SK-N-SH treated with all-trans-retinoic acid at 6 μM for 48 hours (cell line): ENCODE measurements around the gene PLEKHF1.

Experiments used
- ATAC-seq: fragments of 200-7000 bp; cut with Tn5 transposase; 3 replicates; pipeline ENCODE4 v1.9.1; 2020; ENCODE audit warnings: mild to moderate bottlenecking, moderate library complexity
- ARNTL ChIP-seq: fragments of 450-650 bp; formaldehyde crosslinking; IDR thresholded peaks from 2 replicates; pipeline ENCODE4 v1.5.0; 2020; ENCODE audit warnings: low read depth, mild to moderate bottlenecking, moderate library complexity, borderline replicate concordance
- BACH2 ChIP-seq: fragments of 250-450 bp; sonication (Bioruptor Pico); IDR thresholded peaks from 2 replicates; pipeline ENCODE4 v1.9.0; 2021; ENCODE audit warnings: mild to moderate bottlenecking, borderline replicate concordance
- CSDC2 ChIP-seq: fragments of 250-450 bp; sonication (Bioruptor Pico); IDR thresholded peaks from 2 replicates; pipeline ENCODE4 v1.5.0; 2020; ENCODE audit warnings: mild to moderate bottlenecking, moderate library complexity
- ESRRG ChIP-seq: fragments of 250-450 bp; sonication (Bioruptor Pico); IDR thresholded peaks from 2 replicates; pipeline ENCODE4 v1.6.1; 2021; ENCODE audit warnings: mild to moderate bottlenecking
- ISL1 ChIP-seq: fragments of 250-450 bp; sonication (Bioruptor Pico); IDR thresholded peaks from 2 replicates; pipeline ENCODE4 v2.1.2; 2022; ENCODE audit warnings: mild to moderate bottlenecking, moderate library complexity
- OSR1 ChIP-seq: fragments of 250-450 bp; sonication (Bioruptor Pico); IDR thresholded peaks from 2 replicates; pipeline ENCODE4 v1.8.0; 2022; ENCODE audit warnings: moderate library complexity, mild to moderate bottlenecking, inconsistent platforms
- PPARA ChIP-seq: fragments of 250-450 bp; sonication (Bioruptor Pico); IDR thresholded peaks from 2 replicates; pipeline ENCODE4 v1.5.0; 2020; ENCODE audit warnings: mild to moderate bottlenecking, borderline replicate concordance
- RARB ChIP-seq: fragments of 250-450 bp; sonication (Bioruptor Pico); IDR thresholded peaks from 2 replicates; pipeline ENCODE4 v1.8.0; 2021; ENCODE audit warnings: mild to moderate bottlenecking, moderate library complexity
- SNAI2 ChIP-seq: fragments of 250-450 bp; sonication (Bioruptor Pico); IDR thresholded peaks from 2 replicates; pipeline ENCODE4 v1.5.0; 2020; ENCODE audit warnings: mild to moderate bottlenecking, moderate library complexity
- TCF4 ChIP-seq: fragments of 250-450 bp; sonication (Bioruptor Pico); IDR thresholded peaks from 2 replicates; pipeline ENCODE4 v1.8.0; 2021; ENCODE audit warnings: mild to moderate bottlenecking, moderate library complexity, borderline replicate concordance
- TOX ChIP-seq: fragments of 250-450 bp; sonication (Bioruptor Pico); IDR thresholded peaks from 2 replicates; pipeline ENCODE4 v1.8.0; 2021; ENCODE audit warnings: mild to moderate bottlenecking, moderate library complexity, borderline replicate concordance
- ZC3H10 ChIP-seq: fragments of 250-450 bp; sonication (Bioruptor Pico); IDR thresholded peaks from 2 replicates; pipeline ENCODE4 v1.5.1; 2021; ENCODE audit warnings: mild to moderate bottlenecking, moderate library complexity
- ZFP3 ChIP-seq: fragments of 250-450 bp; sonication (Bioruptor Pico); IDR thresholded peaks from 2 replicates; pipeline ENCODE4 v1.5.0; 2020; ENCODE audit warnings: mild to moderate bottlenecking, moderate library complexity
- ZFP30 ChIP-seq: fragments of 450-650 bp; formaldehyde crosslinking; IDR thresholded peaks from 2 replicates; pipeline ENCODE4 v1.5.0; 2022; ENCODE audit warnings: mild to moderate bottlenecking, moderate library complexity
- ZNF565 ChIP-seq: fragments of 450-650 bp; formaldehyde crosslinking; conservative IDR thresholded peaks from 2 replicates; pipeline ENCODE4 v1.5.0; 2020; ENCODE audit warnings: low read depth, mild to moderate bottlenecking, moderate library complexity
- ZNF70 ChIP-seq: fragments of 450-650 bp; formaldehyde crosslinking; IDR thresholded peaks from 2 replicates; pipeline ENCODE4 v1.5.0; 2020; ENCODE audit warnings: mild to moderate bottlenecking, moderate library complexity
- ZNF8 ChIP-seq: fragments of 450-650 bp; formaldehyde crosslinking; IDR thresholded peaks from 2 replicates; pipeline ENCODE4 v1.5.0; 2020; ENCODE audit warnings: mild to moderate bottlenecking, moderate library complexity
- TF ChIP-seq, protein P1 (sequence below): fragments of 250-450 bp; sonication (Bioruptor Pico); IDR thresholded peaks from 2 replicates; pipeline ENCODE4 v1.8.0; 2021; ENCODE audit warnings: low read depth, mild to moderate bottlenecking, moderate library complexity, borderline replicate concordance
- TF ChIP-seq, protein P2 (sequence below): fragments of 250-450 bp; sonication (Bioruptor Pico); IDR thresholded peaks from 2 replicates; pipeline ENCODE4 v1.5.1; 2021; ENCODE audit warnings: mild to moderate bottlenecking, moderate library complexity
- TF ChIP-seq, protein P3 (sequence below): fragments of 250-450 bp; sonication (Bioruptor Pico); IDR thresholded peaks from 2 replicates; pipeline ENCODE4 v1.8.0; 2020; ENCODE audit warnings: mild to moderate bottlenecking, moderate library complexity, borderline replicate concordance
- TF ChIP-seq, protein P4 (sequence below): fragments of 250-450 bp; sonication (Bioruptor Pico); IDR thresholded peaks from 2 replicates; pipeline ENCODE4 v1.5.0; 2020; ENCODE audit warnings: mild to moderate bottlenecking, moderate library complexity

PLEKHF1 gene

DNA sequence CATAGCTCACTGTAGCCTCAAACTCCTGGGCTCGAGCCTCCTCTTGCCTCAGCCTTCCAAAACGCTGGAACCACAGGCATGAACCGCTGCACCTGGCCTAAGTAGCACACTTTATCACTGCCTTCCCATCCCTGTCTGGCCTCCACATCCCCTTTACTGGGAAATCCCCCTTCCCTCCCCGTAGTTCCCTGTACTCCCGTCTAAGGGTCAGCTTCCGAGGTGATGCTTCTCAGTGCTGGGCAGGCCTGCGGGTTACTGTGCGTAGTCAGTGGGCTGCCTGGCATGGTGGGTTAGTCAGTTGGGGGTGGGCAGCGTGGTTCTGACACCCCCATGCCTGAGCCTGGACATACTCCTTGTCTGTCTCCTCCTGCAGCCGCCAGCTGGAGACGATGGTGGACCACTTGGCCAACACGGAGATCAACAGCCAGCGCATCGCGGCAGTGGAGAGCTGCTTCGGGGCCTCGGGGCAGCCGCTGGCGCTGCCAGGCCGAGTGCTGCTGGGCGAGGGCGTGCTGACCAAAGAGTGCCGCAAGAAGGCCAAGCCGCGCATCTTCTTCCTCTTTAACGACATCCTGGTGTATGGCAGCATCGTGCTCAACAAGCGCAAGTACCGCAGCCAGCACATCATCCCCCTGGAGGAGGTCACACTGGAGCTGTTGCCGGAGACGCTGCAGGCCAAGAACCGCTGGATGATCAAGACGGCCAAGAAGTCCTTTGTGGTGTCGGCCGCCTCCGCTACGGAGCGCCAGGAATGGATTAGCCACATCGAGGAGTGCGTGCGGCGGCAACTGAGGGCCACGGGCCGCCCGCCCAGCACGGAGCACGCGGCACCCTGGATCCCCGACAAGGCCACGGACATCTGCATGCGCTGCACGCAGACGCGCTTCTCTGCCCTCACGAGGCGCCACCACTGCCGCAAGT is 8.4 kb downstream of the PLEKHF1 start:
- ATAC-seq = no peak
- TF ChIP-seq, protein P1, sequence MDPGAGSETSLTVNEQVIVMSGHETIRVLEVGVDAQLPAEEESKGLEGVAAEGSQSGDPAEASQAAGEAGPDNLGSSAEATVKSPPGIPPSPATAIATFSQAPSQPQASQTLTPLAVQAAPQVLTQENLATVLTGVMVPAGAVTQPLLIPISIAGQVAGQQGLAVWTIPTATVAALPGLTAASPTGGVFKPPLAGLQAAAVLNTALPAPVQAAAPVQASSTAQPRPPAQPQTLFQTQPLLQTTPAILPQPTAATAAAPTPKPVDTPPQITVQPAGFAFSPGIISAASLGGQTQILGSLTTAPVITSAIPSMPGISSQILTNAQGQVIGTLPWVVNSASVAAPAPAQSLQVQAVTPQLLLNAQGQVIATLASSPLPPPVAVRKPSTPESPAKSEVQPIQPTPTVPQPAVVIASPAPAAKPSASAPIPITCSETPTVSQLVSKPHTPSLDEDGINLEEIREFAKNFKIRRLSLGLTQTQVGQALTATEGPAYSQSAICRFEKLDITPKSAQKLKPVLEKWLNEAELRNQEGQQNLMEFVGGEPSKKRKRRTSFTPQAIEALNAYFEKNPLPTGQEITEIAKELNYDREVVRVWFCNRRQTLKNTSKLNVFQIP (CRISPR knock-in tag) = no peak
- TF ChIP-seq ZFP3 (CRISPR knock-in tag) (no peak), SNAI2 (CRISPR knock-in tag) (no peak), RARB (CRISPR knock-in tag) (no peak), ZFP30 (CRISPR knock-in tag) (no peak), BACH2 (CRISPR knock-in tag) (no peak), ZNF565 (no peak), TCF4 (no peak), ISL1 (CRISPR knock-in tag) (no peak), OSR1 (CRISPR knock-in tag) (no peak), ESRRG (no peak), TOX (CRISPR knock-in tag) (no peak), ARNTL (CRISPR knock-in tag) (no peak), ZNF70 (CRISPR knock-in tag) (no peak), ZC3H10 (CRISPR knock-in tag) (no peak)
- TF ChIP-seq, protein P2, sequence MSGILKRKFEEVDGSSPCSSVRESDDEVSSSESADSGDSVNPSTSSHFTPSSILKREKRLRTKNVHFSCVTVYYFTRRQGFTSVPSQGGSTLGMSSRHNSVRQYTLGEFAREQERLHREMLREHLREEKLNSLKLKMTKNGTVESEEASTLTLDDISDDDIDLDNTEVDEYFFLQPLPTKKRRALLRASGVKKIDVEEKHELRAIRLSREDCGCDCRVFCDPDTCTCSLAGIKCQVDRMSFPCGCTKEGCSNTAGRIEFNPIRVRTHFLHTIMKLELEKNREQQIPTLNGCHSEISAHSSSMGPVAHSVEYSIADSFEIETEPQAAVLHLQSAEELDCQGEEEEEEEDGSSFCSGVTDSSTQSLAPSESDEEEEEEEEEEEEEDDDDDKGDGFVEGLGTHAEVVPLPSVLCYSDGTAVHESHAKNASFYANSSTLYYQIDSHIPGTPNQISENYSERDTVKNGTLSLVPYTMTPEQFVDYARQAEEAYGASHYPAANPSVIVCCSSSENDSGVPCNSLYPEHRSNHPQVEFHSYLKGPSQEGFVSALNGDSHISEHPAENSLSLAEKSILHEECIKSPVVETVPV (CRISPR knock-in tag) = no peak
- TF ChIP-seq, protein P3, sequence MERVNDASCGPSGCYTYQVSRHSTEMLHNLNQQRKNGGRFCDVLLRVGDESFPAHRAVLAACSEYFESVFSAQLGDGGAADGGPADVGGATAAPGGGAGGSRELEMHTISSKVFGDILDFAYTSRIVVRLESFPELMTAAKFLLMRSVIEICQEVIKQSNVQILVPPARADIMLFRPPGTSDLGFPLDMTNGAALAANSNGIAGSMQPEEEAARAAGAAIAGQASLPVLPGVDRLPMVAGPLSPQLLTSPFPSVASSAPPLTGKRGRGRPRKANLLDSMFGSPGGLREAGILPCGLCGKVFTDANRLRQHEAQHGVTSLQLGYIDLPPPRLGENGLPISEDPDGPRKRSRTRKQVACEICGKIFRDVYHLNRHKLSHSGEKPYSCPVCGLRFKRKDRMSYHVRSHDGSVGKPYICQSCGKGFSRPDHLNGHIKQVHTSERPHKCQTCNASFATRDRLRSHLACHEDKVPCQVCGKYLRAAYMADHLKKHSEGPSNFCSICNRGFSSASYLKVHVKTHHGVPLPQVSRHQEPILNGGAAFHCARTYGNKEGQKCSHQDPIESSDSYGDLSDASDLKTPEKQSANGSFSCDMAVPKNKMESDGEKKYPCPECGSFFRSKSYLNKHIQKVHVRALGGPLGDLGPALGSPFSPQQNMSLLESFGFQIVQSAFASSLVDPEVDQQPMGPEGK (CRISPR knock-in tag) = no peak
- TF ChIP-seq, protein P4, sequence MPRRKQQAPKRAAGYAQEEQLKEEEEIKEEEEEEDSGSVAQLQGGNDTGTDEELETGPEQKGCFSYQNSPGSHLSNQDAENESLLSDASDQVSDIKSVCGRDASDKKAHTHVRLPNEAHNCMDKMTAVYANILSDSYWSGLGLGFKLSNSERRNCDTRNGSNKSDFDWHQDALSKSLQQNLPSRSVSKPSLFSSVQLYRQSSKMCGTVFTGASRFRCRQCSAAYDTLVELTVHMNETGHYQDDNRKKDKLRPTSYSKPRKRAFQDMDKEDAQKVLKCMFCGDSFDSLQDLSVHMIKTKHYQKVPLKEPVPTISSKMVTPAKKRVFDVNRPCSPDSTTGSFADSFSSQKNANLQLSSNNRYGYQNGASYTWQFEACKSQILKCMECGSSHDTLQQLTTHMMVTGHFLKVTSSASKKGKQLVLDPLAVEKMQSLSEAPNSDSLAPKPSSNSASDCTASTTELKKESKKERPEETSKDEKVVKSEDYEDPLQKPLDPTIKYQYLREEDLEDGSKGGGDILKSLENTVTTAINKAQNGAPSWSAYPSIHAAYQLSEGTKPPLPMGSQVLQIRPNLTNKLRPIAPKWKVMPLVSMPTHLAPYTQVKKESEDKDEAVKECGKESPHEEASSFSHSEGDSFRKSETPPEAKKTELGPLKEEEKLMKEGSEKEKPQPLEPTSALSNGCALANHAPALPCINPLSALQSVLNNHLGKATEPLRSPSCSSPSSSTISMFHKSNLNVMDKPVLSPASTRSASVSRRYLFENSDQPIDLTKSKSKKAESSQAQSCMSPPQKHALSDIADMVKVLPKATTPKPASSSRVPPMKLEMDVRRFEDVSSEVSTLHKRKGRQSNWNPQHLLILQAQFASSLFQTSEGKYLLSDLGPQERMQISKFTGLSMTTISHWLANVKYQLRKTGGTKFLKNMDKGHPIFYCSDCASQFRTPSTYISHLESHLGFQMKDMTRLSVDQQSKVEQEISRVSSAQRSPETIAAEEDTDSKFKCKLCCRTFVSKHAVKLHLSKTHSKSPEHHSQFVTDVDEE (CRISPR knock-in tag) = no peak

DNA sequence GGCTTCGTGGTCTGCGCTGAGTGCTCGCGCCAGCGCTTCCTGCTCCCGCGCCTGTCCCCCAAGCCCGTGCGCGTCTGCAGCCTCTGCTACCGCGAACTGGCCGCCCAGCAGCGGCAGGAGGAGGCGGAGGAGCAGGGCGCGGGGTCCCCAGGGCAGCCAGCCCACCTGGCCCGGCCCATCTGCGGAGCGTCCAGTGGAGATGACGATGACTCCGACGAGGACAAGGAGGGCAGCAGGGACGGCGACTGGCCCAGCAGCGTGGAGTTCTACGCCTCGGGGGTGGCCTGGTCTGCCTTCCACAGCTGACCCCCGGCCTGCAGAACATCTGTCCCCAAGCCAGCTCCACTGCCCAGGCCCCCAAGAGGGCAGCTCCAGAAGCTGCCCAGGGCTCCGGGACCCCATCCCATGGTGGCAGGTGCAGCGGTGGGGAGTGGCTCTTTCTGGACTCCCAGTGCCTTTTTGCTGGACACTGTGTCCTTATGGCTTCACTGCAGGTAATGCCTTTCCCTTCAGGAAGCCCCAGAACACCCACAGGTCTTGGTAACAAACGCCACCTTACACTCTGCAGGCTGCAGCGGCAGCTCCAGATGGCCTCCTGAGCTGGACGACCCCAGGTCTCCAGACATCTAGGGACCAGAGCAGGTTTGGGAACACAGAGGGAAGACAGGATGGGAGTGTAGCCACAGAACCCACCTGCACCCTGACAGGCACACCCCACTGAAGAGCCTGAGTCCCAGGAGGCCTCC is 9.3 kb downstream of the PLEKHF1 start:
- no peak for ATAC-seq
- no peak for TF ChIP-seq ZNF8
- TF ChIP-seq CSDC2 (CRISPR knock-in tag) = no peak
- TF ChIP-seq OSR1 (CRISPR knock-in tag) = no peak
- no peak for TF ChIP-seq ZFP30 (CRISPR knock-in tag)
- TF ChIP-seq TOX (CRISPR knock-in tag) = no peak
- no peak for TF ChIP-seq RARB (CRISPR knock-in tag)
- TF ChIP-seq, protein P4 (CRISPR knock-in tag) = no peak
- TF ChIP-seq, protein P2 (CRISPR knock-in tag) = no peak
- TF ChIP-seq BACH2 (CRISPR knock-in tag) = no peak
- TF ChIP-seq ZNF565 = no peak
- TF ChIP-seq PPARA (CRISPR knock-in tag) = no peak
- TF ChIP-seq, protein P1 (CRISPR knock-in tag) = no peak
- TF ChIP-seq ZFP3 (CRISPR knock-in tag) = no peak
- no peak for TF ChIP-seq ZNF70 (CRISPR knock-in tag)
- no peak for TF ChIP-seq ISL1 (CRISPR knock-in tag)
